A549 (cell line): ENCODE results near the gene VASN.

Source experiments
- CEBPB ChIP-seq, 2 experiments: fragments of >200 bp in 1 of 2; sonication (Bioruptor Twin) in 1 of 2; formaldehyde crosslinking in 1 of 2; IDR thresholded peaks; 2 replicates each; pipeline ENCODE4 v1.6.1; 2012 to 2016
- CTCF ChIP-seq: fragments of >200 bp; sonication (Bioruptor Twin); formaldehyde crosslinking; IDR thresholded peaks from 3 replicates; pipeline ENCODE4 v1.5.1; 2016
- EP300 ChIP-seq, 2 experiments: fragments of >200 bp; sonication (Bioruptor Twin); formaldehyde crosslinking; IDR thresholded peaks; 2 replicates in 1 of 2; 3 replicates in 1 of 2; pipeline ENCODE4 v1.6.1; 2016 to 2017
- JUN ChIP-seq, 2 experiments: fragments of >200 bp; sonication (Bioruptor Twin); formaldehyde crosslinking; IDR thresholded peaks; 2 replicates in 1 of 2; 3 replicates in 1 of 2; pipeline ENCODE4 v1.6.1; 2016 to 2017
- KDM1A ChIP-seq: fragments of 200-600 bp; sonication (generic); IDR thresholded peaks from 2 replicates; pipeline ENCODE4 v1.6.1; 2016; ENCODE audit warnings: low read depth, mild to moderate bottlenecking
- KDM5A ChIP-seq: fragments of 200-600 bp; sonication (generic); IDR thresholded peaks from 2 replicates; pipeline ENCODE4 v1.6.1; 2016; ENCODE audit warnings: antibody characterized with exemption, mild to moderate bottlenecking
- MAX ChIP-seq: IDR thresholded peaks from 2 replicates; pipeline ENCODE4 v1.6.1; 2012
- PBX3 ChIP-seq: IDR thresholded peaks from 2 replicates; pipeline ENCODE4 v1.6.1; 2012
- POLR2A ChIP-seq: IDR thresholded peaks from 2 replicates; pipeline ENCODE4 v1.6.1; 2012; ENCODE audit warnings: mild to moderate bottlenecking, low read length
- POLR2AphosphoS2 ChIP-seq: conservative IDR thresholded peaks from 2 replicates; pipeline ENCODE4 v1.6.1; 2012; ENCODE audit warnings: low read length, improper control_type of control experiment, inconsistent platforms

- TF ChIP-seq PBX3 (no peak), JUN (IDR thresholded peaks at IDR 0.05) (no peak; a peak in 1 of 5 replicates), CEBPB (IDR thresholded peaks at IDR 0.05) (no peak), POLR2A (no peak), KDM5A (no peak), EP300 (IDR thresholded peaks at IDR 0.05) (no peak), POLR2AphosphoS2 (no peak), KDM1A (no peak), MAX (0 out of 2 replicates have a peak, but pooled peaks have one; percentile 48), CTCF (no peak)
Measured at GRCh38 chr16:4373909-4374742, 2.5 kb downstream of the VASN start.
